ENCODE results near the gene SCN2B.

DNA sequence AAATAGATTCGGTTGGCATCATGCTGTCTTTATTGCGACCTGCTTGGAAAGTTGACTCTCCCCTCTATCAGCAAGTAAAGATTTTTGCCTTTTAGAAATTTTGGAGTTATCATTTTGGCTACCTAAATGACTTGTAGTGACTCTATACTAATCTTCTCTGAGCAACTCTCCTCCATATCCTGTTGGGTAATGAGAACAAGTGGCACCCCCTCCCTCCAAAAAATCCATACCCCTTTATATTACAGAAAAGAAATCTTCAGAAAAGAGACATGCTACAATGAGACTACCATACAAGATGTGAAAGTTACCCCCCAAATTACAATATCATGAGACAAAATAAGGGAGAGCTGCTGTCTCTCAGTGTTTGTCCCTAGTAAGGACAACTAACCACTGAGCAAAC lies 47.1 kb upstream of the SCN2B start:
- TF ChIP-seq, protein P1, sequence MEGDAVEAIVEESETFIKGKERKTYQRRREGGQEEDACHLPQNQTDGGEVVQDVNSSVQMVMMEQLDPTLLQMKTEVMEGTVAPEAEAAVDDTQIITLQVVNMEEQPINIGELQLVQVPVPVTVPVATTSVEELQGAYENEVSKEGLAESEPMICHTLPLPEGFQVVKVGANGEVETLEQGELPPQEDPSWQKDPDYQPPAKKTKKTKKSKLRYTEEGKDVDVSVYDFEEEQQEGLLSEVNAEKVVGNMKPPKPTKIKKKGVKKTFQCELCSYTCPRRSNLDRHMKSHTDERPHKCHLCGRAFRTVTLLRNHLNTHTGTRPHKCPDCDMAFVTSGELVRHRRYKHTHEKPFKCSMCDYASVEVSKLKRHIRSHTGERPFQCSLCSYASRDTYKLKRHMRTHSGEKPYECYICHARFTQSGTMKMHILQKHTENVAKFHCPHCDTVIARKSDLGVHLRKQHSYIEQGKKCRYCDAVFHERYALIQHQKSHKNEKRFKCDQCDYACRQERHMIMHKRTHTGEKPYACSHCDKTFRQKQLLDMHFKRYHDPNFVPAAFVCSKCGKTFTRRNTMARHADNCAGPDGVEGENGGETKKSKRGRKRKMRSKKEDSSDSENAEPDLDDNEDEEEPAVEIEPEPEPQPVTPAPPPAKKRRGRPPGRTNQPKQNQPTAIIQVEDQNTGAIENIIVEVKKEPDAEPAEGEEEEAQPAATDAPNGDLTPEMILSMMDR (conservative IDR thresholded peaks at IDR 0.05 in 1 of 2, IDR thresholded peaks at IDR 0.05 in 1 of 2; ENCODE audit: low read depth in 1 of 2, low read length in 2 of 2) = no peak
- no peak for TF ChIP-seq EZH2 (IDR thresholded peaks at IDR 0.05; ENCODE audit: low read length, missing control alignments)

Measured in fibroblast of lung (primary cell).